Measurements from ENCODE around the gene CCDC91.

GRCh38 chr12:28223025-28223554, 32.8 kb downstream of the CCDC91 start:
- no peak for TF ChIP-seq CTCF (conservative IDR thresholded peaks at IDR 0.05; ENCODE audit: low read depth, low read length)
- TF ChIP-seq EZH2 (IDR thresholded peaks at IDR 0.05; ENCODE audit: borderline replicate concordance, low read depth, low read length, poor library complexity, severe bottlenecking) = no peak

Data from A673 (cell line).